Ishikawa (cell line): ENCODE results near the gene ALAS1.

Experiments used
- CEBPB ChIP-seq: IDR thresholded peaks from 2 replicates; pipeline ENCODE4 v1.6.1; 2012
- CREB1 ChIP-seq: IDR thresholded peaks from 2 replicates; pipeline ENCODE4 v1.6.1; 2012; ENCODE audit warnings: low read depth
- EGR1 ChIP-seq: IDR thresholded peaks from 2 replicates; pipeline ENCODE4 v1.6.1; 2012
- EP300 ChIP-seq: IDR thresholded peaks from 2 replicates; pipeline ENCODE4 v1.6.1; 2012; ENCODE audit warnings: borderline replicate concordance
- FOXM1 ChIP-seq: IDR thresholded peaks from 2 replicates; pipeline ENCODE4 v1.6.1; 2012; ENCODE audit warnings: low read depth, borderline replicate concordance
- MAX ChIP-seq: IDR thresholded peaks from 2 replicates; pipeline ENCODE4 v1.6.1; 2012
- NFIC ChIP-seq: IDR thresholded peaks from 2 replicates; pipeline ENCODE4 v1.6.1; 2012
- RAD21 ChIP-seq: IDR thresholded peaks from 2 replicates; pipeline ENCODE4 v1.6.1; 2012; ENCODE audit warnings: low read depth
- REST ChIP-seq: IDR thresholded peaks from 2 replicates; pipeline ENCODE4 v1.6.1; 2012; ENCODE audit warnings: low read depth, mild to moderate bottlenecking
- TAF1 ChIP-seq: IDR thresholded peaks from 2 replicates; pipeline ENCODE4 v1.6.1; 2012; ENCODE audit warnings: low read depth, mild to moderate bottlenecking
- TCF12 ChIP-seq: IDR thresholded peaks from 2 replicates; pipeline ENCODE4 v1.6.1; 2012; ENCODE audit warnings: low read depth
- TEAD4 ChIP-seq: IDR thresholded peaks from 2 replicates; pipeline ENCODE4 v1.6.1; 2012
- USF1 ChIP-seq: IDR thresholded peaks from 2 replicates; pipeline ENCODE4 v1.6.1; 2012
- YY1 ChIP-seq: IDR thresholded peaks from 2 replicates; pipeline ENCODE4 v1.6.1; 2012; ENCODE audit warnings: low read depth
- ZBTB7A ChIP-seq: IDR thresholded peaks from 2 replicates; pipeline ENCODE4 v1.6.1; 2012; ENCODE audit warnings: low read depth

Gene ALAS1

GRCh38 chr3:52240059-52240885 is 42.3 kb downstream of the ALAS1 start:
- no peak for TF ChIP-seq MAX
- no peak for TF ChIP-seq EGR1
- TF ChIP-seq CEBPB = no peak
- TF ChIP-seq TCF12 = no peak
- no peak for TF ChIP-seq REST
- no peak for TF ChIP-seq CREB1
- no peak for TF ChIP-seq EP300
- no peak for TF ChIP-seq TAF1
- TF ChIP-seq FOXM1 = no peak
- TF ChIP-seq NFIC = no peak
- no peak for TF ChIP-seq RAD21
- no peak for TF ChIP-seq YY1
- TF ChIP-seq USF1 = no peak
- no peak for TF ChIP-seq ZBTB7A
- no peak for TF ChIP-seq TEAD4

- peak; percentile 76 for TF ChIP-seq NFIC
- TF ChIP-seq FOXM1 = no peak
- no peak for TF ChIP-seq YY1
- TF ChIP-seq CEBPB = 0 out of 2 replicates have a peak, but pooled peaks have one; percentile 11
- TF ChIP-seq EGR1 = no peak
- TF ChIP-seq CREB1 = no peak
- TF ChIP-seq TEAD4 = no peak
These were observed 43.0 kb downstream of the ALAS1 start for GRCh38 chr3:52240886-52241370.

GRCh38 chr3:52242039-52242438 is 44.1 kb downstream of the ALAS1 start:
- TF ChIP-seq CEBPB (no peak), YY1 (no peak), EGR1 (no peak), TCF12 (no peak), TAF1 (no peak), EP300 (no peak)

- no peak for TF ChIP-seq TCF12
- TF ChIP-seq CEBPB = no peak
- no peak for TF ChIP-seq FOXM1
These were observed 46.0 kb downstream of the ALAS1 start for GRCh38 chr3:52243791-52244628.

- TF ChIP-seq YY1 (0 out of 2 replicates have a peak, but pooled peaks have one; percentile 36), EP300 (no peak), CEBPB (no peak), NFIC (peak; percentile 7; the same call in 1 of the 2 replicates), ZBTB7A (peak; percentile 65; the same call in 1 of the 2 replicates), TEAD4 (peak; percentile 65), MAX (peak; percentile 72; the same call in 1 of the 2 replicates)
These were observed 47.6 kb downstream of the ALAS1 start, which contains the start of gene PPM1M for GRCh38 chr3:52245322-52246263. Gene PPM1M (plus strand): TSS chr3:52245759. CDS start chr3:52245825, 66 bp downstream.

- TF ChIP-seq NFIC = no peak
- no peak for TF ChIP-seq FOXM1
- TF ChIP-seq REST = no peak
- TF ChIP-seq ZBTB7A = no peak
- TF ChIP-seq TAF1 = no peak
- no peak for TF ChIP-seq TCF12
These were observed 48.3 kb downstream of the ALAS1 start for GRCh38 chr3:52246264-52246620.
